HEK293T (cell line): Measurements from ENCODE around the gene ARMC8.

Source experiments
- FOXA1 ChIP-seq: fragments of 450-650 bp; IDR thresholded peaks from 2 replicates; pipeline ENCODE4 v1.6.1; 2016; ENCODE audit warnings: mild to moderate bottlenecking
- FOXM1 ChIP-seq: fragments of 450-650 bp; IDR thresholded peaks from 2 replicates; pipeline ENCODE4 v1.6.1; 2017; ENCODE audit warnings: mild to moderate bottlenecking, borderline replicate concordance
- HDGF ChIP-seq: fragments of 450-650 bp; IDR thresholded peaks from 2 replicates; pipeline ENCODE4 v1.6.1; 2017; ENCODE audit warnings: antibody characterized with exemption, borderline replicate concordance
- L3MBTL2 ChIP-seq: fragments of 450-650 bp; conservative IDR thresholded peaks from 2 replicates; pipeline ENCODE4 v1.6.1; 2016; ENCODE audit warnings: mild to moderate bottlenecking
- SP1 ChIP-seq: fragments of 450-650 bp; IDR thresholded peaks from 2 replicates; pipeline ENCODE4 v1.6.1; 2017

GRCh38 chr3:138197524-138197923 lies 10.4 kb downstream of the ARMC8 start:
- TF ChIP-seq FOXA1 (no peak), SP1 (no peak), L3MBTL2 (no peak), HDGF (no peak), FOXM1 (no peak)
